Measurements from ENCODE around the gene EPX.

The EPX gene

DNA sequence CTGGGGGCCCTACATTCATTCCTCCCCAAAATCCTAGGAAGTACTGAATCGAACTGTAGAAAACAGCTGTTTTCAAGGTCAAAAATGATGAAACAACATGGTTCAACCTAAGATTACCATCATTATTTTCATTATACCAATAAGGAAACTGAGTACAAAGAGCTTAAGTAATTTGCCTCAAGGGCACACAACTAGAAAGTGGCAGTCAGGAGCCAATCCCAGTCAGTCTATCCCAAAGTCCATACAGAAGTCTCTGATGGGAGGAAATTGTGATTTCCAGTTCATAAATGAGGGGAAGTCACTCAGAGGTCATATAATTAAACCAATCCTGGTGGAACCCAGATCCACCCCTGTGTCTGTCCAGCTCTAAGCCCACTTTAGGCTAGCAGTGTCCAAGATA lies 54.3 kb downstream of the EPX start:
- H3K9me3 Mint-ChIP-seq: no peaks in the 10 kb centered on the region
- H3K36me3 Mint-ChIP-seq (ENCODE audit: low read depth): no peaks in the 10 kb centered on the region
- H3K4me3 Mint-ChIP-seq: no peak overlapping the region
- H3K27ac Mint-ChIP-seq: no peak overlapping the region
- peaks cover 12% of the 10 kb centered on the region for H3K4me1 Mint-ChIP-seq (ENCODE audit: low read depth)
- H3K27me3 Mint-ChIP-seq (ENCODE audit: low read depth): peaks cover 39% of the 10 kb centered on the region

DNA sequence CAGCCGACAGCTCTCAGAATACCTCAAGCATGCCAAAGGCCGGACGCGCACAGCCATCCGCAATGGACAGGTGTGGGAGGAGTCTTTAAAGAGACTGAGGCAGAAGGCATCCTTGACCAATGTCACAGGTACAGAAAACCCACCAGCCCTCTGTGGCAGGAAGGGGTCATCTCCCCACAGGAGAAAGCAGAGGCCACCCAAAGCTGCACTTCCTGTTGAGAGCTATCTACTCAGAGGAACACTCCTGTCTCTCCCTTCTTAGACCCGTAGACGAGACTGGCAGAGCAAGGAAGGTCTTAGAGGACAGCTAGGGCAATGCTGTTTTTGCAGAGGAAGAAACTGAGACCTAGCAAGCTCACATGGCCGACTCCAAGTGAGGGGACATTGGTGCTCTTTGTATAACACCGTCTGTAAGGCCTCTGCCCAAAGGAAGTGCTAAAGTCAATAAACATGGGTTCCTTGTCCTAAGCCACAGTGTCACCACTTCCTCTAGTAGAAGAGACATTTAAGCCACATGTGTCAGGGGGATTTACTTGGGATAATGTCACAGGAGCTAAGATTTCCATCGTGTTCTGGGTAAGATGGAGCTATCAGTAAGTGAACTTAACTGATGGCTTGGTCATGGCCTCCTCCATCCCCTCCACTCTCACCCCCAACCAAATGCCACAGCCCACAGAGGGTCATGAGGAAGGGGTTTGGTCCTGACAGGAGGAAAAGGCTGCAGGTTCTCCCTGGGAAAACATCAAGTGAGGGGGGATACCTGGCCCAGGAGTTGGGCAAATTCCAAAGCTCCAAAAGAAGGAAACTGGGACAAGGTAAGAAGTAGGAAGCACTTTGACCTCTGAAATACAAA lies 55.2 kb downstream of the EPX start:
- H3K36me3 Mint-ChIP-seq (ENCODE audit: low read depth): no peaks in the 10 kb centered on the region
- peaks cover 42% of the 10 kb centered on the region for H3K27me3 Mint-ChIP-seq (ENCODE audit: low read depth)
- no peak overlapping the region for H3K27ac Mint-ChIP-seq
- no peaks in the 10 kb centered on the region for H3K9me3 Mint-ChIP-seq
- no peak overlapping the region for H3K4me3 Mint-ChIP-seq
- peaks cover 12% of the 10 kb centered on the region for H3K4me1 Mint-ChIP-seq (ENCODE audit: low read depth)

DNA sequence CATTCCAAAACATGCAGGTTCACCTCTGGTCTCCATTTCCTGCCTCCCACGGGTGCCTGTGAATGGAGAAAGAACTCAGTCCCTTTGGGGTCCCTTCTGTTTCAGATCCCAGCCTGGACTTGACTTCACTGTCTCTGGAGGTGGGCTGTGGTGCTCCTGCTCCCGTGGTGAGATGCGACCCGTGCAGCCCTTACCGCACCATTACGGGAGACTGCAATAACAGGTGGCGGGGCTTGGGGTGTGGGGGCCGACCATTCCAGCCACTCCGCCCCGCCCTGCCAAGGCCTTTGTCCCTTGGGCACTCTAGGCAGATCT lies 56.4 kb downstream of the EPX start:
- Mint-ChIP-seq H3K4me3 (peak overlapping the region; percentile 2), H3K36me3 (ENCODE audit: low read depth) (no peaks in the 10 kb centered on the region), H3K4me1 (ENCODE audit: low read depth) (peaks cover 12% of the 10 kb centered on the region), H3K27ac (no peak overlapping the region), H3K9me3 (no peaks in the 10 kb centered on the region), H3K27me3 (ENCODE audit: low read depth) (peaks cover 39% of the 10 kb centered on the region)

- peaks cover 35% of the 10 kb centered on the region for H3K27me3 Mint-ChIP-seq (ENCODE audit: low read depth)
- H3K36me3 Mint-ChIP-seq (ENCODE audit: low read depth): no peaks in the 10 kb centered on the region
- peak overlapping the region; percentile 60 for H3K4me3 Mint-ChIP-seq
- H3K4me1 Mint-ChIP-seq (ENCODE audit: low read depth): peaks cover 10% of the 10 kb centered on the region
- H3K9me3 Mint-ChIP-seq: no peaks in the 10 kb centered on the region
- H3K27ac Mint-ChIP-seq: no peak overlapping the region
Observed at GRCh38 chr17:58249270-58250133, 57.0 kb downstream of the EPX start.

DNA sequence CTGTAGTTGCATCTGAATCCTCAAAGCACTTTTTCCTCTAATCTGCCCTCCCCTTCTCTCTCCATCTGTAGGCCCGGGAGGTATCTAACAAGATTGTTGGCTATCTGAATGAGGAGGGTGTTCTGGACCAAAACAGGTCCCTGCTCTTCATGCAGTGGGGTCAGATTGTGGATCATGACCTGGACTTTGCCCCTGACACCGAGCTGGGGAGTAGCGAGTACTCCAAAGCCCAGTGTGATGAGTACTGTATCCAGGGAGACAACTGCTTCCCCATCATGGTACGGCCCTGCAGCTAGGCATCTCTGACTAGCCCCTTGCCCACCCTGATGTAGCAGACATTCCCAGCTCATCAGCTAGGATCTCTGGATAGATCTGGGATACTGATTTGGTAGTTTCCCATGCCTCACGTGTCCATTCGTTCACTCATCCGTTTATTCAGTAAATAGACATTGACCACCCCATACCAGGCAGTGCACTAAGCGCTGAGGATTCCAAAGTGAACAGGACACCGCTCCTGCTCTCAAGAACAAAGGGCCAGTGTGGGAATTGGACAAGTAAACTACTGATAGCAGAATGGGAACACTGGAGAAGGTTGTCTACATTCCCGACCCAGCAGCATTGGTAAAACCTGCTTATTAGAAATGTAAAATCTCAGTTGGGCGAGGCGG lies 58.0 kb downstream of the EPX start:
- Mint-ChIP-seq H3K27me3 (ENCODE audit: low read depth) (peaks cover 40% of the 10 kb centered on the region), H3K4me1 (ENCODE audit: low read depth) (peaks cover 10% of the 10 kb centered on the region), H3K9me3 (no peaks in the 10 kb centered on the region), H3K4me3 (peak overlapping the region; percentile 23), H3K27ac (no peak overlapping the region), H3K36me3 (ENCODE audit: low read depth) (no peaks in the 10 kb centered on the region)

DNA sequence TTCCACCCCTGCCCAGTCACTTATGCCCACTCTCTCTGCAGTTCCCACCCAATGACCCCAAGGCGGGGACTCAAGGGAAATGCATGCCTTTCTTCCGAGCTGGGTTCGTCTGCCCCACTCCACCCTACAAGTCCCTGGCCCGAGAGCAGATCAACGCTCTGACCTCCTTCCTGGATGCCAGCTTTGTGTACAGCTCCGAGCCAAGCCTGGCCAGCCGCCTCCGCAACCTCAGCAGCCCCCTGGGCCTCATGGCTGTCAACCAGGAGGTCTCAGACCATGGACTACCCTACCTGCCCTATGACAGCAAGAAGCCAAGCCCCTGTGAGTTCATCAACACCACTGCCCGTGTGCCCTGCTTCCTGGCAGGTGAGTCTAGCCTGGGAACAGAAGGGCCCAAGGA lies 59.6 kb downstream of the EPX start:
- Mint-ChIP-seq H3K36me3 (ENCODE audit: low read depth) (no peaks in the 10 kb centered on the region), H3K4me3 (no peak overlapping the region), H3K27me3 (ENCODE audit: low read depth) (peaks cover 47% of the 10 kb centered on the region), H3K9me3 (no peaks in the 10 kb centered on the region), H3K4me1 (ENCODE audit: low read depth) (peaks cover 10% of the 10 kb centered on the region), H3K27ac (no peak overlapping the region)

GRCh38 chr17:58253082-58253481 lies 60.6 kb downstream of the EPX start:
- H3K27ac Mint-ChIP-seq: no peak overlapping the region
- peaks cover 55% of the 10 kb centered on the region for H3K27me3 Mint-ChIP-seq (ENCODE audit: low read depth)
- H3K4me1 Mint-ChIP-seq (ENCODE audit: low read depth): peaks cover 4% of the 10 kb centered on the region
- H3K4me3 Mint-ChIP-seq: no peak overlapping the region
- no peaks in the 10 kb centered on the region for H3K36me3 Mint-ChIP-seq (ENCODE audit: low read depth)
- H3K9me3 Mint-ChIP-seq: no peaks in the 10 kb centered on the region

Data from T-helper 1 cell treated with Interleukin-12 subunit alpha and Interleukin-12 subunit beta and Interleukin-4 antibody, amounts not matched to agents 30 μg/mL and 1 μg/mL, for 36 hours (primary cell).